H9 (cell line): Measurements from ENCODE around the gene TSC2. TPM values are rescaled to one million over a fixed set of nuclear protein-coding genes. Genes with fewer than 3 reads are reported as not detected.
"Not testable (repeated sequence)": the region's sequence is repeated elsewhere in the genome, so short reads cannot be mapped to it uniquely, and the experiment has no call there.

Experiments used
- DNase-seq: peaks from one replicate; pipeline ENCODE4 v3.0.0-alpha.2; 2017
- H2AFZ ChIP-seq: one replicate; pipeline ENCODE4 v1.6.1; 2013; ENCODE audit warnings: mild to moderate bottlenecking, low read length, control low read depth, moderate library complexity
- H2AK5ac ChIP-seq: 2 replicates; pipeline ENCODE4 v1.6.1; 2013; ENCODE audit warnings: low read length, control low read depth, mixed read lengths; ENCODE audit not compliant: insufficient read length
- H2BK120ac ChIP-seq: one replicate; pipeline ENCODE4 v1.6.1; 2013; ENCODE audit warnings: low read depth, mild to moderate bottlenecking, low read length, control low read depth, inconsistent platforms; ENCODE audit not compliant: poor library complexity, severe bottlenecking
- H2BK12ac ChIP-seq: 2 replicates; pipeline ENCODE4 v1.6.1; 2013; ENCODE audit warnings: low read length, control low read depth, mixed read lengths, low read depth; ENCODE audit not compliant: insufficient read length
- H2BK15ac ChIP-seq: 2 replicates; pipeline ENCODE4 v1.6.1; 2013; ENCODE audit warnings: low read depth, low read length, control low read depth
- H2BK20ac ChIP-seq: one replicate; pipeline ENCODE4 v1.6.1; 2013; ENCODE audit warnings: low read depth, mild to moderate bottlenecking, low read length, control low read depth, inconsistent platforms; ENCODE audit not compliant: poor library complexity, severe bottlenecking
- H2BK5ac ChIP-seq: 2 replicates; pipeline ENCODE4 v1.6.1; 2013; ENCODE audit warnings: low read length, control low read depth, mixed read lengths; ENCODE audit not compliant: insufficient read length
- H3K14ac ChIP-seq: 2 replicates; pipeline ENCODE4 v1.6.1; 2013; ENCODE audit warnings: low read length, control low read depth; ENCODE audit not compliant: insufficient read depth
- H3K18ac ChIP-seq: 2 replicates; pipeline ENCODE4 v1.6.1; 2013; ENCODE audit warnings: low read depth, mild to moderate bottlenecking, mixed read lengths, low read length, control low read depth; ENCODE audit not compliant: insufficient read length
- H3K23ac ChIP-seq: 2 replicates; pipeline ENCODE4 v1.6.1; 2013; ENCODE audit warnings: low read length, control low read depth, mixed read lengths, low read depth; ENCODE audit not compliant: insufficient read length
- H3K23me2 ChIP-seq: 2 replicates; pipeline ENCODE4 v1.6.1; 2013; ENCODE audit warnings: low read depth, mild to moderate bottlenecking, mixed read lengths, low read length, control low read depth; ENCODE audit not compliant: insufficient read length, poor library complexity, severe bottlenecking
- H3K27ac ChIP-seq: 2 replicates; pipeline ENCODE4 v1.5.1; 2013; ENCODE audit warnings: low read length, control low read depth, mixed read lengths, low read depth; ENCODE audit not compliant: insufficient read length
- H3K27me3 ChIP-seq: 2 replicates; pipeline ENCODE4 v1.6.1; 2013; ENCODE audit warnings: low read length, control low read depth, inconsistent platforms; ENCODE audit not compliant: insufficient read depth
- H3K4ac ChIP-seq: 2 replicates; pipeline ENCODE4 v1.6.1; 2013; ENCODE audit warnings: low read depth, mild to moderate bottlenecking, control low read depth, inconsistent platforms, low read length, moderate library complexity
- H3K4me1 ChIP-seq: 2 replicates; pipeline ENCODE4 v1.6.1; 2013; ENCODE audit warnings: low read length, control low read depth, inconsistent platforms; ENCODE audit not compliant: insufficient read depth
- H3K4me2 ChIP-seq: 2 replicates; pipeline ENCODE4 v1.6.1; 2013; ENCODE audit warnings: low read length, control low read depth, mixed read lengths; ENCODE audit not compliant: insufficient read length, insufficient read depth
- H3K56ac ChIP-seq: 2 replicates; pipeline ENCODE4 v1.6.1; 2013; ENCODE audit warnings: low read depth, mild to moderate bottlenecking, mixed read lengths, low read length, control low read depth; ENCODE audit not compliant: insufficient read length
- H3K79me1 ChIP-seq: 2 replicates; pipeline ENCODE4 v1.6.1; 2013; ENCODE audit warnings: low read depth, mild to moderate bottlenecking, moderate library complexity, low read length, control low read depth, inconsistent platforms; ENCODE audit not compliant: insufficient read depth, poor library complexity, severe bottlenecking
- H3K79me2 ChIP-seq: 2 replicates; pipeline ENCODE4 v1.6.1; 2013; ENCODE audit warnings: low read length, control low read depth, inconsistent platforms; ENCODE audit not compliant: insufficient read depth
- H3K9ac ChIP-seq: 2 replicates; pipeline ENCODE4 v1.6.1; 2013; ENCODE audit warnings: low read length, control low read depth, mixed read lengths; ENCODE audit not compliant: insufficient read length; ENCODE audit errors: extremely low read depth
- H3K9me3 ChIP-seq: one replicate; pipeline ENCODE4 v1.6.1; 2013; ENCODE audit warnings: low read depth, low read length, inconsistent platforms; ENCODE audit not compliant: control insufficient read depth
- H3T11ph ChIP-seq: one replicate; pipeline ENCODE4 v1.6.1; 2013; ENCODE audit warnings: mild to moderate bottlenecking, low read length, control low read depth, inconsistent platforms
- H4K20me1 ChIP-seq: one replicate; pipeline ENCODE4 v1.6.1; 2013; ENCODE audit not compliant: control insufficient read depth, insufficient read length, insufficient read depth
- H4K5ac ChIP-seq: 2 replicates; pipeline ENCODE4 v1.6.1; 2013; ENCODE audit warnings: low read depth, mild to moderate bottlenecking, mixed read lengths, low read length, control low read depth; ENCODE audit not compliant: insufficient read length
- H4K8ac ChIP-seq: replicated peaks from 2 replicates; pipeline ENCODE4 v1.6.1; 2013; ENCODE audit warnings: low read length, control low read depth, mixed read lengths, low read depth; ENCODE audit not compliant: insufficient read length
- H4K91ac ChIP-seq: 2 replicates; pipeline ENCODE4 v1.6.1; 2013; ENCODE audit warnings: low read depth, mild to moderate bottlenecking, moderate library complexity, mixed read lengths, low read length, control low read depth; ENCODE audit not compliant: insufficient read length
- H3K27ac Mint-ChIP-seq, 3 experiments: 2 replicates in 2 of 3; 3 replicates in 1 of 3; pipeline ENCODE4 v1.8.0; 2020 to 2021; ENCODE audit warnings: mixed read lengths in 3 of 3, mild to moderate bottlenecking in 1 of 3, moderate library complexity in 1 of 3
- H3K27me3 Mint-ChIP-seq: 2 replicates; pipeline ENCODE4 v1.8.0; 2021; ENCODE audit warnings: low read depth, mild to moderate bottlenecking, moderate library complexity, mixed read lengths
- H3K36me3 Mint-ChIP-seq, 3 experiments: 2 replicates in 2 of 3; 3 replicates in 1 of 3; pipeline ENCODE4 v1.8.0; 2020 to 2021; ENCODE audit warnings: low read depth in 3 of 3, mixed read lengths in 3 of 3; ENCODE audit not compliant: insufficient read depth in 1 of 3
- H3K4me1 Mint-ChIP-seq, 2 experiments: 2 replicates each; pipeline ENCODE4 v1.8.0; 2020; ENCODE audit warnings: mixed read lengths in 2 of 2
- H3K4me3 Mint-ChIP-seq, 2 experiments: 2 replicates in 1 of 2; 3 replicates in 1 of 2; pipeline ENCODE4 v1.8.0; 2020 to 2021; ENCODE audit warnings: mild to moderate bottlenecking in 2 of 2, mixed read lengths in 2 of 2, moderate library complexity in 1 of 2
- H3K9me3 Mint-ChIP-seq, 2 experiments: 2 replicates in 1 of 2; 3 replicates in 1 of 2; pipeline ENCODE4 v1.8.0; 2020; ENCODE audit warnings: mild to moderate bottlenecking in 2 of 2, mixed read lengths in 2 of 2, moderate library complexity in 1 of 2
- WGBS: extraction: QIAGEN DNeasy Blood & Tissue Kit; methylation state at CpG from one replicate; pipeline ENCODE4 v1.1.7; 2013; ENCODE audit warnings: missing lambda C conversion rate, low lambda C conversion rate, mixed read lengths; ENCODE audit not compliant: insufficient read length; ENCODE audit errors: extremely low coverage; 5-methylcytosine and 5-hydroxymethylcytosine counted together
- total RNA-seq: library from RNA; stranded (reverse); gene quantifications from 2 replicates; pipeline ENCODE4 v1.2.1, GENCODE V29; 2021

Gene TSC2
- total RNA-seq, 1 experiment from 2014 or later, result 122 TPM

GRCh38 chr16:2135071-2135470 lies 87.3 kb downstream of the TSC2 start:
- H4K20me1 ChIP-seq, H3K79me2 ChIP-seq, H3K56ac ChIP-seq, H3K27ac Mint-ChIP-seq, H3K23me2 ChIP-seq, H3K79me1 ChIP-seq, H2BK15ac ChIP-seq, H3K18ac ChIP-seq, H2BK20ac ChIP-seq, H3K4me1 ChIP-seq, H2BK5ac ChIP-seq, H2AFZ ChIP-seq, H2BK120ac ChIP-seq, DNase-seq, H3K23ac ChIP-seq, H3T11ph ChIP-seq, H3K9me3 Mint-ChIP-seq, H3K4me1 Mint-ChIP-seq, H3K14ac ChIP-seq, H2AK5ac ChIP-seq, H3K36me3 Mint-ChIP-seq, H4K8ac ChIP-seq, H3K9me3 ChIP-seq, H3K9ac ChIP-seq, H4K5ac ChIP-seq, H2BK12ac ChIP-seq, H3K27me3 ChIP-seq, H3K4me2 ChIP-seq, H4K91ac ChIP-seq, H3K27ac ChIP-seq, H3K4ac ChIP-seq: not testable (repeated sequence)
- no CpG with 5 or more reads among the region's 42 CpGs for WGBS
- Mint-ChIP-seq H3K4me3 (peak overlapping the region; percentile 71 to 89), H3K27me3 (peaks cover 14% of the 10 kb centered on the region)

- not testable (repeated sequence) for H2BK15ac ChIP-seq, H3K9ac ChIP-seq, H3K14ac ChIP-seq
These were observed 88.1 kb downstream of the TSC2 start, which contains the start of gene PKD1 for GRCh38 chr16:2135770-2136490. Gene PKD1 (minus strand): TSS chr16:2135898. CDS start chr16:2135689, 209 bp downstream.

More at GRCh38 chr16:2135770-2136490, 88.1 kb downstream of the TSC2 start, which contains the start of gene PKD1:
- not testable (repeated sequence) for H3K23me2 ChIP-seq, H3K4ac ChIP-seq, H2BK20ac ChIP-seq, H3K79me1 ChIP-seq, H4K8ac ChIP-seq, H4K5ac ChIP-seq, H4K91ac ChIP-seq, H3K4me1 Mint-ChIP-seq, H2BK12ac ChIP-seq, H2BK120ac ChIP-seq, H4K20me1 ChIP-seq, H3K27me3 ChIP-seq, H2AK5ac ChIP-seq, H3K36me3 Mint-ChIP-seq, H3K18ac ChIP-seq, H3K79me2 ChIP-seq, H2BK5ac ChIP-seq, H3K56ac ChIP-seq, H3T11ph ChIP-seq, H3K23ac ChIP-seq, H3K27ac ChIP-seq, H3K9me3 Mint-ChIP-seq, H3K9me3 ChIP-seq, H2AFZ ChIP-seq, H3K4me1 ChIP-seq
- H3K4me3 Mint-ChIP-seq, result peak within 1 kb of the TSS; percentile 79 to 97
- peak within 1 kb of the TSS; percentile 2 for H3K4me2 ChIP-seq
- peak within 1 kb of the TSS in 2 of 3 experiments; percentile 94 to 95; a peak in 4 of 7 replicates for H3K27ac Mint-ChIP-seq
- peaks cover 17% of the 10 kb centered on the region for H3K27me3 Mint-ChIP-seq
- WGBS, result no CpG with 5 or more reads among the region's 81 CpGs
- DNase-seq, result peak; percentile 88
